ENCODE measurements around the gene GRPEL1. TPM values are rescaled to one million over a fixed set of nuclear protein-coding genes. Genes with fewer than 3 reads are reported as not detected.

GRPEL1 gene
- total RNA-seq, 1 experiment from 2014 or later: 80.1 TPM

DNA sequence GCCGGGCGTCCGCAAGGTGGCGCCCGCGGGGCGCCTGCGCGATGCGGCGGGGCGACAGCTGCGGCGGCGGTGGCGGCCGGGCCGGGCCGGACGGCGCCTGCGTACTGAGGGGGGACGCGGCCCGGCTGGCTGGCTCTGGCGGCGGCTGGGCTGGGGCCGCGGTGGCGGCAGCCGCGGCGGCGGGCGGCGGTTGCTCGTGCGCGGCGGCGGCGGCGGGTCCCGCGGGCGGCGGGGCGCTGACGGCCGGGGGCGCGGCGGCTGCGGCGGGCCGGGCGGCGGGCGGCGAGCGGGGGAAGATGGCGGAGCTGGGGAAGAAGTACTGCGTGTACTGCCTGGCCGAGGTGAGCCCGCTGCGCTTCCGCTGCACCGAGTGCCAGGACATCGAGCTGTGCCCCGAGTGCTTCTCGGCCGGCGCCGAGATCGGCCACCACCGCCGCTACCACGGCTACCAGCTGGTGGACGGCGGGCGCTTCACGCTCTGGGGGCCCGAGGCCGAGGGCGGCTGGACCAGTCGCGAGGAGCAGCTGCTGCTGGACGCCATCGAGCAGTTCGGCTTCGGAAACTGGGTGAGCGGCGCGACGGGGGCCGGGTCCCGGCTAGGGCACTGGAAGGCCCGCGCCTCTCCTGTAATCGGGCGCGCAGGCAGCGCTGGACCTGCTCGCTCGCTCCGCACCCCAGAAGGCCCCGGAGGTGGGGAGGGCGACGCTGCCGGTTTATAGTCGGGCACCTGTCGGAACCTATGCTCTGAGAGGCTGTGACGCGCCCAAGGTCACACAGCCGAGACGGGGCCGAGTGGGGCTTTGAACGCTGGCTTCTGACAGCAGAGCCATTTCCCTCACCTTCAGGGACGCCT lies 24.4 kb downstream of the GRPEL1 start, which contains the start of gene TADA2B:
Gene TADA2B, plus strand, starts transcription at position 89 of the 853 bp plus-strand sequence. Its CDS starts 208 bp downstream, at position 297.
- Histone ChIP-seq H3K9me3 (ENCODE audit: control insufficient read depth in 1 of 2, insufficient read depth in 1 of 2, low read depth in 1 of 2, low read length in 2 of 2) (no peaks in the 10 kb centered on the region), H3K4me2 (ENCODE audit: low read length) (peak within 1 kb of the TSS; percentile 96), H3K4me3 (replicated peaks in 1 of 2; ENCODE audit: low read depth in 1 of 2, low read length in 2 of 2) (peak within 1 kb of the TSS; percentile 69 to 94), H3K27ac (ENCODE audit: low read depth, low read length) (peak within 1 kb of the TSS; percentile 84), H3K4me1 (ENCODE audit: control insufficient read depth in 1 of 2, insufficient read depth in 2 of 2, low read length in 2 of 2) (peaks cover 12 to 22% of the 10 kb centered on the region in 2 experiments; a peak in 2 of 4 replicates), H3K9ac (ENCODE audit: low read length) (peak within 1 kb of the TSS; percentile 92), H3K27me3 (ENCODE audit: insufficient read depth, low read length) (no peaks in the 10 kb centered on the region), H3K79me2 (ENCODE audit: insufficient read depth, low read length) (peaks cover 48% of the 10 kb centered on the region), H3K36me3 (ENCODE audit: control insufficient read depth in 1 of 2, insufficient read depth in 2 of 2, low read length in 2 of 2) (no peaks in the 10 kb centered on the region), H3K9me2 (ENCODE audit: insufficient read depth) (no peaks in the 10 kb centered on the region), H2AFZ (ENCODE audit: low read depth, low read length, poor library complexity, severe bottlenecking) (no peak within 1 kb of the TSS), H4K20me1 (ENCODE audit: insufficient read depth) (no peaks in the 10 kb centered on the region)
- RAD21 ChIA-PET (ENCODE audit: low non-redundant PET in 1 of 2, low total read pairs in 2 of 2, uncharacterized antibody in 2 of 2, unreplicated experiment in 2 of 2): interaction anchor here in 1 of 2 experiments (0.6 kb wide), 1 partner anchor 134 kb away, joined by 4 read pairs; the partner anchor contains the start of gene TBC1D14
- BruUV-seq (replicated peaks): no TSS peak
- ATAC-seq: peak; percentile 39
- intact Hi-C loops (cut with micrococcal nuclease): no loop called here
- no peak for DNase-seq (ENCODE audit: low read depth, low spot score)
- CTCF ChIA-PET: interaction anchor here (0.7 to 1.8 kb wide), 10 partner anchors 8 to 902 kb away, joined by 3 to 12 read pairs (median 4); no protein-coding TSS in a partner anchor
- peak; percentile 81 for TF ChIP-seq ZFX (IDR thresholded peaks at IDR 0.05)
- no peak for TF ChIP-seq CEBPB (IDR thresholded peaks at IDR 0.05; ENCODE audit: low read depth)
- POLR2A ChIA-PET: interaction anchor here (1.0 to 2.2 kb wide), 3 partner anchors 24 to 134 kb away, joined by 3 to 5 read pairs (median 4); partner anchors contain the start of genes GRPEL1 and TBC1D14

GRCh38 chr4:7042503-7043283 lies 25.2 kb downstream of the GRPEL1 start:
- no peaks in the 10 kb centered on the region for H4K20me1 ChIP-seq (ENCODE audit: insufficient read depth)
- ATAC-seq: peak; percentile 91
- H3K4me1 ChIP-seq (ENCODE audit: control insufficient read depth in 1 of 2, insufficient read depth in 2 of 2, low read length in 2 of 2): peaks cover 12 to 22% of the 10 kb centered on the region in 2 experiments; a peak in 2 of 4 replicates
- no TSS peak for BruUV-seq (replicated peaks)
- H3K9me2 ChIP-seq (ENCODE audit: insufficient read depth): no peaks in the 10 kb centered on the region
- ChIA-PET CTCF (interaction anchor here (0.6 to 1.8 kb wide), 16 partner anchors 10 to 902 kb away, joined by 3 to 12 read pairs (median 4); partner anchors contain the start of gene GRPEL1), POLR2A (interaction anchor here (1.0 to 2.2 kb wide), 3 partner anchors 25 to 133 kb away, joined by 3 to 5 read pairs (median 4); partner anchors contain the start of genes GRPEL1 and TBC1D14), RAD21 (ENCODE audit: low non-redundant PET in 1 of 2, low total read pairs in 2 of 2, uncharacterized antibody in 2 of 2, unreplicated experiment in 2 of 2) (interaction anchor here in 1 of 2 experiments (0.6 kb wide), 1 partner anchor 133 kb away, joined by 4 read pairs; the partner anchor contains the start of gene TBC1D14)
- no peaks in the 10 kb centered on the region for H3K27me3 ChIP-seq (ENCODE audit: insufficient read depth, low read length)
- TF ChIP-seq JUND (IDR thresholded peaks at IDR 0.05) (no peak), YY1 (IDR thresholded peaks at IDR 0.05; ENCODE audit: extremely low read depth, insufficient replicate concordance, low read depth, low read length) (no peak), ZFX (IDR thresholded peaks at IDR 0.05) (peak; percentile 27; the same call in 1 of the 2 replicates), EGR1 (IDR thresholded peaks at IDR 0.05; ENCODE audit: low read depth) (no peak), SIN3A (IDR thresholded peaks at IDR 0.05; ENCODE audit: low read depth) (no peak; the same call in 1 of the 2 replicates), EZH2 (IDR thresholded peaks at IDR 0.05) (no peak), TCF7L2 (IDR thresholded peaks at IDR 0.05; ENCODE audit: borderline replicate concordance, extremely low read depth, insufficient read depth, insufficient read length) (no peak), SP1 (IDR thresholded peaks at IDR 0.05; ENCODE audit: low read depth) (peak; percentile 81), POLR2AphosphoS5 (IDR thresholded peaks at IDR 0.05; ENCODE audit: low read depth, low read length) (no peak)
- TF ChIP-seq, protein P1, sequence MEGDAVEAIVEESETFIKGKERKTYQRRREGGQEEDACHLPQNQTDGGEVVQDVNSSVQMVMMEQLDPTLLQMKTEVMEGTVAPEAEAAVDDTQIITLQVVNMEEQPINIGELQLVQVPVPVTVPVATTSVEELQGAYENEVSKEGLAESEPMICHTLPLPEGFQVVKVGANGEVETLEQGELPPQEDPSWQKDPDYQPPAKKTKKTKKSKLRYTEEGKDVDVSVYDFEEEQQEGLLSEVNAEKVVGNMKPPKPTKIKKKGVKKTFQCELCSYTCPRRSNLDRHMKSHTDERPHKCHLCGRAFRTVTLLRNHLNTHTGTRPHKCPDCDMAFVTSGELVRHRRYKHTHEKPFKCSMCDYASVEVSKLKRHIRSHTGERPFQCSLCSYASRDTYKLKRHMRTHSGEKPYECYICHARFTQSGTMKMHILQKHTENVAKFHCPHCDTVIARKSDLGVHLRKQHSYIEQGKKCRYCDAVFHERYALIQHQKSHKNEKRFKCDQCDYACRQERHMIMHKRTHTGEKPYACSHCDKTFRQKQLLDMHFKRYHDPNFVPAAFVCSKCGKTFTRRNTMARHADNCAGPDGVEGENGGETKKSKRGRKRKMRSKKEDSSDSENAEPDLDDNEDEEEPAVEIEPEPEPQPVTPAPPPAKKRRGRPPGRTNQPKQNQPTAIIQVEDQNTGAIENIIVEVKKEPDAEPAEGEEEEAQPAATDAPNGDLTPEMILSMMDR (IDR thresholded peaks at IDR 0.05 in 2 of 3, conservative IDR thresholded peaks at IDR 0.05 in 1 of 3; ENCODE audit: borderline replicate concordance in 1 of 3, insufficient read depth in 1 of 3, low read depth in 2 of 3, low read length in 2 of 3): 0 out of 6 replicates have a peak, but pooled peaks of 2 of the 3 experiments have one; percentile 10 to 13
- no peak overlapping the region for H2AFZ ChIP-seq (ENCODE audit: low read depth, low read length, poor library complexity, severe bottlenecking)
- peak overlapping the region; percentile 63 for H3K9ac ChIP-seq (ENCODE audit: low read length)
- no peaks in the 10 kb centered on the region for H3K9me3 ChIP-seq (ENCODE audit: control insufficient read depth in 1 of 2, insufficient read depth in 1 of 2, low read depth in 1 of 2, low read length in 2 of 2)
- peak; percentile 91 for DNase-seq (ENCODE audit: low read depth, low spot score)
- H3K27ac ChIP-seq (ENCODE audit: low read depth, low read length): no peak overlapping the region; the same call in 1 of the 2 replicates
- no peaks in the 10 kb centered on the region for H3K36me3 ChIP-seq (ENCODE audit: control insufficient read depth in 1 of 2, insufficient read depth in 2 of 2, low read length in 2 of 2)
- H3K4me3 ChIP-seq (replicated peaks in 1 of 2; ENCODE audit: low read depth in 1 of 2, low read length in 2 of 2): peak overlapping the region; percentile 50 to 65
- peak overlapping the region; percentile 96 for H3K4me2 ChIP-seq (ENCODE audit: low read length)
- H3K79me2 ChIP-seq (ENCODE audit: insufficient read depth, low read length): peaks cover 42% of the 10 kb centered on the region
- intact Hi-C loops (cut with micrococcal nuclease): no loop called here

Measured in HCT116 (cell line).